ENCODE results near the gene BBIP1. TPM values are rescaled to one million over a fixed set of nuclear protein-coding genes. Genes with fewer than 3 reads are reported as not detected.
"Not testable (repeated sequence)": the region's sequence is repeated elsewhere in the genome, so short reads cannot be mapped to it uniquely, and the experiment has no call there.

BBIP1 gene
- total RNA-seq, 1 donor from 2014 or later: 11.1 TPM

DNA sequence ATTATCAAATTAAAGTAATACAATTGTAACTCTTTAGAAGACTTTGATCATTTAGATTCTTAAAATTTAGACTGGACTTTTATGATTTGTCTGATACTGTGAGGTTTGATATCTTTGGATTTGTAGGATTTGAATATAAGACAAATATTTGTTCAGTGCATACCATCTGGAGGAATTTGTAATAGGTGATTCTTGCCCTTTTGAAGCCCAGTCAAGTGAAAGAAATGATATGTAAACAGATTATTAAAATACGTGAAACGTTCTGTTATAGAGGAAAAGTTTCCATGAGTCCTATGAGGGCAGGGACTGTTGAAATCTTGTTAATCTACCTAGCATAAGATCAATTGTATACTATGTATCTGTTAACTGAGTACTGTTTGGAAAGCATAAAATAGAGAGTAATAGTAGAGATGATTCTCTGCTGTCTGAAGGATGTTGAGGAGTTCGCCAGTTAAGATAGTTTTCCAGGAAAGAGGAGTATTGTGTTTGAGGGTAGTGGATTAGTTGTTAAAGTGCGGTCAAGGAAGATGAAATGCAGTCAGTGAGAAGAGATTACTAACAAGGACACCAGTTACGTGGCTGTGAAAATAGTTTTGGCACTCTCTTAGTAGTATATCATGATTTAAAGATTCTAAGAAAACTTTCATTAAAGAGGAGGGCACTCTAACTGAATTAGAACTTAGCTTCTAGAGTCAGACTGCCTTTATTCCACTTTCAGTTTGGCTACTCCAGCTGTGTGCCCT, 32.9 kb downstream of the BBIP1 start:
- no peak for ATAC-seq

DNA sequence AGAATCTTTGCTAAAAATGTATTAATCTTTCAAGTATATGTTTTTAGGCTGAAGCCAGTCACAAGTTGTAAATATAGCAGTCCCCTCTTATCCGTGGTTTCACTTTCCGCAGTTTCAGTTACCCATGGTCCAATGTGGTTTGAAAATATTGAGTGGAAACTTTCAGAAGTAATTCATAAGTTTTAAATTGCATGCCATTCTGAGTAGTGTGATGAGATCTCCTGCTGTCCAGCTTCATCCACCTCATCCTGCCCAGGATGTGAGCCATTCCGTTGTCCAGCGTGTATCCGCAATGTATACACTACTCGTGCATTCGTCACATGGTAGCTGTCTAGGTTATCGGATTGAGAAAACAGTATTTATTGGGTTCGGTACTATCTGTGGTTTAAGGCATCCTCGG, 35.1 kb downstream of the BBIP1 start:
- ATAC-seq (no peak), DNase-seq (ENCODE audit: low spot score) (no peak)

More for the DNA sequence above, 32.9 kb downstream of the BBIP1 start:
- DNase-seq (ENCODE audit: low spot score): no peak

DNA sequence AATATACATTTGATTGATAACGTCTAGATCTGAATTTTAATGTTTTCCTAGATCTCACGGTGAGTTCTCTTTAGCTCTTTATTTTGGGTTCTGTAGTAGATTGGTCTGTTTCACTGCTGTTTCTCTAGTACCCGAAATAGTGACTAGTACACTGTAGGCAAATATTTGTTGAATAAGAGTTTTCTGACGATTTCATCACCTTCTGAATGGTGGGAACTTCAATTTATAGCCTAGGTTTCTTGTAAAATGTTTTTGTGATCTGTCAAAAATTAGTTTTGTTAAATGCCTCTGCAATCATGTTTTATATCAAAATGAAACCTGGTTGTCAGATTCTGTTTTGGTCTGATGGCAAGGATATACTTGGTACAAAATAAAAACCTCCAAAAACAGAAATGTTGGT, 37.1 kb downstream of the BBIP1 start:
- no peak for ATAC-seq
- no peak for DNase-seq (ENCODE audit: low spot score)

DNA sequence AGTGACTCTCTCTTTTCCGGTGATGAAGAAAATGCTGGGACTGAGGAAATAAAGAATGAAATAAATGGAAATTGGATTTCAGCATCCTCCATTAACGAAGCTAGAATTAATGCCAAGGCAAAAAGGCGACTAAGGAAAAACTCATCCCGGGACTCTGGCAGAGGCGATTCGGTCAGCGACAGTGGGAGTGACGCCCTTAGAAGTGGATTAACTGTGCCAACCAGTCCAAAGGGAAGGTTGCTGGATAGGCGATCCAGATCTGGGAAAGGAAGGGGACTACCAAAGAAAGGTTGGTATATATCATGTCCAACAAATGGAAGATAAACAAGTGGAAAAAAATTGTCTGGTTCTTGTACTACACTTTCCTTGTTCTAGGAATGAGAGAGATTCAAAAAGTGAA, 37.7 kb downstream of the BBIP1 start:
- ATAC-seq (peak; percentile 67), DNase-seq (ENCODE audit: low spot score) (no peak)

DNA sequence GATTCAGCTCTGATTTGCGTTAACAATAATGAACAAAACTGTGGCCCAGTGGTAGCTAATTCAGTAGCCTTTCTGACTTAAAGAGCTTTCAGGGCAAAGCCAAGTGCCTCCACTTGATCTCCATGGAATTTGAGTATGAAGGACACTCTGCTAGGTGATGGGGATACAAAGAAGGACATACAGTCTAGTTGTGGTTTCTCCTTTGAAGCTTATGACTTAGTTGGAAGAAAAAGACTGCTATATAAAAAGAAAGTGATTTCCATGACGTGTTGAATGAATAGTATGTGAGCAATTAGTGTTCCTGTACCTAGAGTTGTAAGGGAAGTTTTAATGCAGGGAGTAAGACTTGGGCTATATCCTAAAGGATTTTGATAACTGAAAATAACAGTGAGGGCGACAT, 39.0 kb downstream of the BBIP1 start:
- DNase-seq (ENCODE audit: low spot score) (no peak), ATAC-seq (no peak)

DNA sequence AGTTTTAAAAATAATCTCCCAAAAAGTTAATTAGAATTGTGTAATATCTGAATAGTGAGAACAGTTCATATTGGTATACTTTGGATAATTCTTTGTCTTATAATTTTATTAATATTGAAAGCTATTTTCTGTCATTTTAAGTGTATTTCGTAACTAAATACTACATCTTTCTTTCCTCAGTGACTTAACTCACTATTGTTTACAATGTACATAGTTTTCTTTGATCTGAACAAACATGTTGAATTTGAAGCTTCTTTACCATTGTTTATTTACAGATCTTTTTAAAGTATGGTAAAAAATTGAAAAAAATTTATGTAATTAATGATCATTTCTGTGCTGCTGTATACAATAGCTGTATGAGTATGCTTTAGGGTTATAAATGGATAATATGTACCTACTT, 42.2 kb downstream of the BBIP1 start:
- ATAC-seq: no peak
- DNase-seq (ENCODE audit: low spot score): no peak

DNA sequence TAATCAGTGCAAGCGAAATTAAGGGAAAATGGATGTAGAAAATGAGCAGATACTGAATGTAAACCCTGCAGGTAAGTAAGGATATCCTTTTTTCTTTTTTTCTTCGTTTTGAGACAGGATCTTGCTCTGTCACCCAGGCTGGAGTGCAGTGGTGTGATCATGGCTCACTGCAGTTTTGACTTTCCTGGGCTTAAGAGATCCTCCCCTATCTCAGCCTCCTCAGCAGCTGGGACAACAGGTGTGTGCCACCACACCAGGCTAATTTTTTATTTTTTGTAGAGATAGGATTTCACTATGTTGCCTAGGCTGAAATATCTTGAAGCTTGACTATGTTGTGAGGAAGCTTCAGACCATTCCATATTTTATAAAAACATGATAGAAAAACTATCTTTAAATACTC, 43.0 kb downstream of the BBIP1 start:
- ATAC-seq (no peak), DNase-seq (ENCODE audit: low spot score) (no peak)

DNA sequence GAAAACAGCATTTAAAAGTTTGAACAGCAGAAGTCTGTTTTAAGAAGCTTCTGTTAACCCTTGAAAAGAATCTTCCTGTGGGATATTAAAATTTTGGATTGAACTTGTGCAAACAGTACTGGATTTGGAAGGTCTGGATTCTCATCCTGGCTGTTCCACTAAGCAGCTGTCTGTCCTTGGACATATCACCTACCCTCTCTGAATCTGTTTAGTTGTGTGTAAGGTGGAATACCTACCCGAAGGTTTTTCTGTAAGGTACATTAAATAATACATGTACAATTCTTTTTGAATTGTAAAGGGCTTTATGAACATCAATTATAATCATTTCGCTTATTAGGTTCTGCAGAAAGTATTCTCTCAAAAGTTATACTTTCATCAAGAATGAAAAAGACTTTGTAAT, 45.0 kb downstream of the BBIP1 start:
- ATAC-seq (no peak), DNase-seq (ENCODE audit: low spot score) (no peak)

DNA sequence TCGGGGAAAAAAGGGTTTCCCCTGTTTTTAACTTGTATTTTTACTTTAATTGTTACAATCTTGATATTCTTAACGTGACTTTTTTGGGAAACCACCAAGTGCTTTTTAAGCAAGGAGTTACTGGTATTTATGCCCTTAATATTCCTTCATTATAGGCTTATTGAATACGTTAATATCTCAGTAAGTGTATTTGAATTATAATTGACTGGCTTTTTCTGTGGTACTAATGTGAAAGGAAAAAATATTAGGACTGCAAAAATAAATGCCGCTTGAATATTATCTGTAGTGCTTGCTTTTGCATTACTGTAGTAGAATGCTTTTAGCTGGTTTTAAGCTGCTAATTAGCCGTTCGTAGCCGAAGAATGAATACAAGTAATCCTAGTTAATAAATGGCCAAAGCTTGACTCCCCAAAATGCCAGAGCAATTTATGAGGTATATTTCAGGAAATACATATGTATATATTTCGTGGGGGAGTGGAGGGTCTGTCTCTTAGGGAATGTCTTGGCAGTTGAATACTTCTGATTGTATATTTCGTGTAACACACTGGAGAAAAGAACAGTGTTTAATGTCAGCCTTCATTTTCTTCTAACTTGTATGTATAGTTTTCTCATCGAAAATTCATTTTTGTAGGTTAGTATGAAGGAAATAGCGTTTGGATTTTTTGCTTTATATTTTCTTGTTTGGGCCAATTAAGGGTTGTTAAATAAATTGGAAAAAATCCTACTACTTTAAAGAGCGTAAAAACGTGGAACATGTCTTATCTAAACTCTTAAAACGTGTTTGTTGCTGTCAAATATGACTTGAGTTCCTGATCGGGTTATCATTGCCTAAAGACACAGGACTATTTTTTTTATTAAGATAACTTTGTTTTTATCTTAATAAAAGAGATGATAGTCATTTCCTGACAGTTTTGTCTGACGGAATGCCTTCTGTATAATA, 45.7 kb downstream of the BBIP1 start:
- no peak for DNase-seq (ENCODE audit: low spot score)

DNA sequence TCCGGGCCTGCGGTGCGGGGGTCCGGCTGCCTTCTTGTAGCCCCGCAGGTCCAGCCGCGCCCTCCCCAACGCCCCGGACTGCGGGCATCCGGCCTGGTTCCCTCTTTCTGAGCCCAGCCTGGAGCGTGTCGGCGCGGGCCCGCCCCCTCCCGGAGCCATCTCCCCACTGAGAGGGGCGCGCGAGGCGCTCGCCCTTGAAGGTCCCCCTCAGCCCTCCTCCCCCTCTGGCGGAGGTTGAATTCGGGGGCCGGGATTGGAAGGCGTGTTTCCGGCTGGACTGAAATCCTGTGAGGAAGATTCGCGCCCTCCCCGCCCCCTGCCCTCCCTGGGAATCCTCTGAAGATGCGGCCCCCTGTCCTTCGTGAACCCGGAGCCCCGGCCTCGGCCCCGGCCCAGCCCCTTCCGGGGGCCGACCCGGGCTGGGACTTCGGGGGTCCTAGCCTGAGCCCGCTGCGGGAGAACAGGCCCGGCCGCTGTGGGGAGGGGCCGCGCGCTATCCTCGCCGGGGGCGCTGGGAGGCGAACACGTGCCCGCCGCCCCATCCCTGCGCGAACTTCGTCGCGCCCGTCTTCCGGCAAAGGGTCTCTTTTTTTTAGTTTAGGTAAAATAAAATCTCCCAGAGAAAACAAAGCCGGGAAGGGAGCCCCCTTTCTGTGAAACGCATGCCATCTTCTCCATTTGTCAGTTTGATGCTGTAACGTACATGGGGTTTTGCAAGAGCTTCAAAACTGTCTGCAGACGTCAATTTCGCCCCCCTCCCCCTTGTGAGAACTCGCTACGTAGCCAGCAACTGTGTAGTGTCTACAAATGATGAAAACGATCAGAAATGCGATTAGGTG, 46.6 kb downstream of the BBIP1 start:
- DNase-seq (ENCODE audit: low spot score) (peak; percentile 74), ATAC-seq (peak; percentile 73)

More for the DNA sequence above, 45.7 kb downstream of the BBIP1 start:
- no peak for ATAC-seq

DNA sequence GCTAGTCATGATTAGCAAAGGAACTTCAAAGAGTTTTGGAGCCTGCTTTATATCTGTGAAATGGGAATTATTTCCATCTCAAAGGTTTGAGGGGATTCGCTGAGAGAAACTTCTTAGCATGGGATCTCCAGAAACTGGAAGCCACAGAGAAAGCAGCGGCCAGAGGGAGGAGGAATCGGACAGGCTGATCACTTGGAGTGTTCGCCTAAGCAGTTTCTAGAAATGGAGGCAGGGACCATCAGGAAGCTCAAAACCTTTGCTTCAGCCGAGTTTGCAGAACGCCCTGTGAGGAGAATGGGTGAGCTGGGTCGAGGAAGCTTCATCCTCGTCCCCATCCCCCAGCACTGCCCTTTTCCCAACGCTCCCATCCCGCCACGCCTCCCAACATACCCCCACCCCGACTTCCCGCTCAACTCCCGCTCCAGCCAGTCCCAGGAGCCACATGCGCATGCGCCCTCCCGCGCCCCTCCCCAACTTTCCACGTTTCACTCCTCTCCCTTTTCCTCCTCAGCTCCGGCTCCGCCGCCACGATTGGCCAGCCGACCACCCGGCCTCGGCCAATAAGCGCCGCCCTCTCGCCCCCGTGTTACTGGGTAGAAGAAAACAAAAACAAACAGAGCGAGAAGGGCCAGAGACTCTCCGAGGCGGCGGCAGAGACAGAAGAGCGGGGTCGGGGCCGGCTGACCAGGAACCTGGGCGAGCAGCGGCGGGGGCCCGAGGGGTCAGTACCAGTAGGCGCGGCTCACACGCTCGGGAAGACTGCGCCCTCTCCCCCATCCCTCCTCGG, 47.5 kb downstream of the BBIP1 start, which contains the start of gene PDCD4:
TSS of gene PDCD4 (plus strand) at position 631 of the 787 bp plus-strand sequence. CDS start 4,100 bp downstream, outside the sequence.
- peak; percentile 99 for DNase-seq (ENCODE audit: low spot score)
- ATAC-seq: peak; percentile 90

DNA sequence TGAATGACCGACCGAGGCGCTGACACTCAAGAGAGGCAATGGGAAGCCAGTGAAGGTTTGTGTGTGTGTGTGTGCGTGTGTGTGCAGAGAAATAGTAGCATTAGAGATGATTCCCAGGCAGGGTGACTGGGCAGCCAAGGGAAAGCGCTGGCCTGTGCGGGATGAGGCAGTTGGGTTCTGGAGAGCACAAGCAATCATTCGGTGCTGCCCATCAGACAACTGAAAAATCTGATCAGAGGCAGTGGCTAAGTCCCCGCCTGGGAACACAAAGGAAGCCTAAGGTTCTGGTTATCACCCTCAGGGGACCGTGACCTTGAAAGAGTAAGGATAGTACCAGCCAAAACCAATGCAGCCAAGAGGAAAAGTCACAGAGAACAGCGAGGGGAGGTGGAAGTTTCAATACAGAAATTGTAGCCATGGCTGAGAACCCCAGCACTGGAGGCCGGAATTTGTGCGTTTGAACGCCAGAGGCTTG, 48.1 kb downstream of the BBIP1 start:
- no peak for ATAC-seq
- DNase-seq (ENCODE audit: low spot score): no peak

DNA sequence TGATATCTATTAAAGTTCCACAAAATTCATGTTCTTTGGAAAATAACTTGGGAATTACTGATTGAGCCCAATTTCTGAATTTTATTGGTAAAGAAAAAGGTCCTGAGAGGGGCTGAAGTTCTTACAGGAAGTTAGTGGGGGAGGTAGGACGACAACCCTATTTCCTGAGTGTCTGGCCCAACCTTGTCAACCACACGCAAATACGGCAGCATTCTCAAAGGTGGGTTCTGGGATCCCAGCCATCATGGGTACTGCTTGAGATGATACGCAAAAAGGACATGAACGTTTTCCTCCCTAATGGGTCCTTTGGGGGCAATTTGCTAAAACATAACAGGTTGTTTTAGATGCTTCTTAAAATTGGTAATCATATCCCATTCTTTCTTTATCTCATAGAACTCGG, 50.0 kb downstream of the BBIP1 start:
- DNase-seq (ENCODE audit: low spot score) (no peak), ATAC-seq (no peak)

DNA sequence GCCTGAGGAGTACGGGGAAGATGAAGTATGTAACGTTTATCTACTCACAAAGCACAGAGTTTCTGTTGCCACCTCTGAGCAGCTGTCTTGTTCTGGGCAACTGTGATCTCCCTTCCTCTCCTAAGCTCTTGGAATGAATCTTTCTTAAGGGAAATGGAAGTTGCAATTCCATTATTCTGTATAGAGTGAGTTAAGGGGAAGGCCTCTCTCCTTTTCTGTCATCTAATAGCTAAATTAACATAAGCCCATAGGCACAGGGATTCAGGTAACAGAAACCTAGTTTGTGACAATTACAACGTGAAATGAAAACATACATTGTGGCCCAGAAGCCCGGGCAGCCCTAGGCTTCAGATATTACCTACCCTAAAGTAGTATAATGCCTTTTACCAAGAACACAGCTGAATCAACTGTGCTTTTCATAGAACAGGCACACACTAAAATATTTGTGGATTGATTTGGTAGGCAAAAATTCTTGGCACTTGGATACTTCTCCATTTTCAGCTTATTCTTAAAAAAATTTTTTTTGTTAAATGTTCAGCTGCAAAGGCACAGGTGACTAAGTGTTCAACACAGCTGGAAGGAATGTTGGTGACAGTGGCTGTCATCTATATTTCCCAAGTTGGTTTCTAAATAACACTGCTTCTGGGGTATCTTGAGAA, 51.0 kb downstream of the BBIP1 start:
- ATAC-seq (no peak), DNase-seq (ENCODE audit: low spot score) (no peak)

DNA sequence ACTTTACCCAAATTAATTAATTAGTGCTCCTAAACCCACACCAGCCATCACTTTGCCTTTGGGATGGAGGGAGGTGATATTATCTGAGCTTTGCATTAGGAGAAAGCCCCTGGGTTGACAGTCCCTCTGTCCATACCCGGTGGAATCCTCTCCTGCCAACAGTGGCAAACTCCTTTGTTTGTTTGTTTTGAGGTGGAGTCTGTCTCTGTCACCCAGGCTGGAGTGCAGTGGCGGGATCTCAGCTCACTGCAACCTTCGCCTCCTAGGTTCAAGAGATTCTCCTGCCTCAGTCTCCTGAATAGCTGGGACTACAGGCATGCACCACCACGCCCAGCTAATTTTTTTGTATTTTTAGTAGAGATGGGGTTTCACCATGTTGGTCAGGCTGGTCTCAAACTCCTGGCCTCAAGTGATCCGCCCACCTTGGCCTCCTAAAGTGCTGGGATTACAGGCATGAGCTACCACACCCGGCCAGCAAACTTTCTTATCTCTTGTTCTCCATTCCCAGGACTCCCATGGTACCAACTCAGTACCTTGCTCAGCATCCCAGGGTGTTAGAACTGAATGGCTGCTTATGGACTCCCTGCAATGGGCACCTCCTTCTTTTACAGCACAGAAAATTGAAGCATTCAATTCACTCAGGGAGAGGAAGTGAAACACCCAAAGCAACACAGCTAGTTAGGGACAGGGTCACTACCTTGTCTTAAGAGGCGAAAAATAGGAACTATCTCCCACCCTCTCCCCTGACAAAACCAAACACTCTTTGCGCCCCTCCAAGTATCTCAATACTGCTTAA, 51.8 kb downstream of the BBIP1 start:
- not testable (repeated sequence) for ATAC-seq

DNA sequence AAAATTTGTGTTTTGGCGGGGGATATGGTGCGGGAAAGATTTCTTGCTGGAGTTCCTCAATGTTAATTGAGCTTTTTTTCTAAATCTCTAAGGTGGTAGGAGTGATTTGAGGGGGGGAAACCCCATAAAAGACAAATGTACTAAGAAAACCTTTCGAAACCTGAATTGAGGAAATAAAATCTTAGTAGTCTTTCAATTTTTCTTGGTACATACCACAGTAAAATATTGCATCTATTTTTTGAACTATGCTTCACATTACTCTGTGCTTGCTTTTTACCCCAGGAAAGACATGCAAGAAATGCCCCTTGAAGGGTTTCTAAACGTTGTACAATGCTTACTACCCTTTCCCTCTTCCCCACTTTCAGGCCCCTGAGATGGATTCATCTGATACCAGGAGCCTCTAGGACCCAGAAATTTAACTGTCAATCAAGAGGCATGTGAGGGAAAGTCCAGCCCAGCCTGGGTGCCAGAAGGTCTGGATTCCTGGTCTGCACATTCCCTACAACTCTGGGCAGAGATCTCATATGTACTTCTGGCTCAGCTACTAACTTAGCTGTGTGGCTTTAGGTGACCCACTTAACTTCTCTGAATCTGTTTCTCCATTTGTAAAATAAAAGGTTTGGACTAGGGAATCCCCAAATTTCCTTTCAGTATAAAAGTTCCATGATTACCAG, 53.0 kb downstream of the BBIP1 start:
- no peak for DNase-seq (ENCODE audit: low spot score)
- ATAC-seq: no peak

More for the DNA sequence above, 51.8 kb downstream of the BBIP1 start:
- not testable (repeated sequence) for DNase-seq (ENCODE audit: low spot score)

DNA sequence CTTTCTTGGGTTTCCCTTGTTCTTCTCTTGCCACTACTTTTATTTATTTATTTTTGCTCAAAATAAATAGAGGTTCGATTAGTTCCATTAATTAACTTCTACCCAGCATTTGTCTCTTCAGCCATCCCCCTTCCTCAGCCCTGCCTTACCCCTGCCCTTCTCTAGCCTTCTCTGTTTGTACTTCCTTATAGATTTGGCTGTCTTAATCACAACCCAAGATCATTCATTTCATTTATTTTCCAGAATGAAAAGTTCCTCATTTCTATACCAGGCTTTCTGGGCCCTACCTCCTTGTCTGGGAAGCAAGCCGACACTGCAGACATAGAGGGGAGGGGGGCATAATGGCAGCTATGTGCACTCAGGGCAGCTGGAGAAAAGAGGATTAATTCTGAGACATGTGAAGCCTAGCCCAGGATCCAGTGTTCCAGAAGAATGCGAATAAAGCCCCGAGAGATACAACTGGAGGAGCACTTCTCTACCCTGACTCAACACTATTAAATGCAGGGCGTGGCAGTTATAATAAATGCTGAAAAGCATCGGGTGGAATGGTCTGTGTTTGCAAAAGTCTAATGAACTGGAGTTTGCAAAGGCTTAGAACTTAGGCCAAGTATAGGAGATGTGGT, 53.7 kb downstream of the BBIP1 start:
- no peak for DNase-seq (ENCODE audit: low spot score)
- no peak for ATAC-seq
